Trophoblast cell (in vitro differentiated cells and primary cell): ENCODE measurements around the gene SPRTN.

Experiments
- DNase-seq, 2 donors: peaks; one replicate each; pipeline ENCODE4 v3.0.0-alpha.2; 2016
- H2AFZ ChIP-seq: 2 replicates; pipeline ENCODE4 v1.6.1; 2013; ENCODE audit warnings: low read length, moderate library complexity, mild to moderate bottlenecking; ENCODE audit not compliant: insufficient read depth, poor library complexity
- H2AK5ac ChIP-seq: 2 replicates; pipeline ENCODE4 v1.6.1; 2013; ENCODE audit warnings: mild to moderate bottlenecking, low read length
- H2BK120ac ChIP-seq: 2 replicates; pipeline ENCODE4 v1.6.1; 2013; ENCODE audit warnings: low read length, mild to moderate bottlenecking, moderate library complexity; ENCODE audit not compliant: insufficient read depth, poor library complexity
- H2BK12ac ChIP-seq: 2 replicates; pipeline ENCODE4 v1.6.1; 2013; ENCODE audit warnings: mild to moderate bottlenecking, low read length, moderate library complexity
- H2BK5ac ChIP-seq: 2 replicates; pipeline ENCODE4 v1.6.1; 2013; ENCODE audit warnings: low read length, low read depth, moderate library complexity, mild to moderate bottlenecking; ENCODE audit not compliant: poor library complexity
- H3K14ac ChIP-seq: 2 replicates; pipeline ENCODE4 v1.6.1; 2013; ENCODE audit warnings: mild to moderate bottlenecking, low read length
- H3K18ac ChIP-seq: 2 replicates; pipeline ENCODE4 v1.6.1; 2013; ENCODE audit warnings: mild to moderate bottlenecking, low read length
- H3K23ac ChIP-seq: 2 replicates; pipeline ENCODE4 v1.6.1; 2013; ENCODE audit warnings: low read length
- H3K27ac ChIP-seq: 2 replicates; pipeline ENCODE4 v1.5.1; 2013; ENCODE audit warnings: low read depth, mild to moderate bottlenecking, inconsistent platforms, low read length, moderate library complexity
- H3K27me3 ChIP-seq: 2 replicates; pipeline ENCODE4 v1.6.1; 2013; ENCODE audit warnings: inconsistent platforms, mild to moderate bottlenecking, low read length, moderate library complexity; ENCODE audit not compliant: insufficient read depth
- H3K36me3 ChIP-seq, 2 experiments: 1 replicate in 1 of 2; 2 replicates in 1 of 2; pipeline ENCODE4 v1.6.1; 2013; ENCODE audit warnings: low read length in 2 of 2, mild to moderate bottlenecking in 2 of 2, moderate library complexity in 1 of 2; ENCODE audit not compliant: insufficient read depth in 2 of 2, control insufficient read depth in 1 of 2
- H3K4ac ChIP-seq: 2 replicates; pipeline ENCODE4 v1.6.1; 2013; ENCODE audit warnings: low read depth, mild to moderate bottlenecking, low read length, moderate library complexity
- H3K4me1 ChIP-seq, 2 experiments: 1 replicate in 1 of 2; 2 replicates in 1 of 2; pipeline ENCODE4 v1.6.1; 2013; ENCODE audit warnings: low read length in 2 of 2, mild to moderate bottlenecking in 2 of 2, moderate library complexity in 1 of 2; ENCODE audit not compliant: insufficient read depth in 2 of 2, control insufficient read depth in 1 of 2
- H3K4me2 ChIP-seq: 2 replicates; pipeline ENCODE4 v1.6.1; 2013; ENCODE audit warnings: inconsistent platforms, mild to moderate bottlenecking, low read length, moderate library complexity
- H3K4me3 ChIP-seq: 2 replicates; pipeline ENCODE4 v1.5.1; 2013; ENCODE audit warnings: mild to moderate bottlenecking, low read depth, low read length, inconsistent platforms
- H3K79me1 ChIP-seq: one replicate; pipeline ENCODE4 v1.6.1; 2013; ENCODE audit warnings: low read length
- H3K79me2 ChIP-seq: 2 replicates; pipeline ENCODE4 v1.6.1; 2013; ENCODE audit warnings: low read length, mild to moderate bottlenecking; ENCODE audit not compliant: control insufficient read depth, insufficient read depth, poor library complexity
- H3K9ac ChIP-seq: 2 replicates; pipeline ENCODE4 v1.6.1; 2013; ENCODE audit warnings: mild to moderate bottlenecking, low read length
- H3K9me3 ChIP-seq: 2 replicates; pipeline ENCODE4 v1.6.1; 2013; ENCODE audit warnings: low read depth, mild to moderate bottlenecking, control low read depth, inconsistent platforms, low read length; ENCODE audit not compliant: insufficient read depth
- H4K12ac ChIP-seq: 2 replicates; pipeline ENCODE4 v1.6.1; 2013; ENCODE audit warnings: low read depth, mild to moderate bottlenecking, low read length, moderate library complexity
- H4K8ac ChIP-seq: 2 replicates; pipeline ENCODE4 v1.6.1; 2013; ENCODE audit warnings: low read depth, mild to moderate bottlenecking, low read length, moderate library complexity
- H4K91ac ChIP-seq: one replicate; pipeline ENCODE4 v1.6.1; 2013; ENCODE audit warnings: low read depth, mild to moderate bottlenecking, low read length, moderate library complexity
- WGBS: extraction: QIAGEN DNeasy Blood & Tissue Kit; methylation state at CpG from one replicate; pipeline ENCODE4 v1.1.7; 2013; ENCODE audit warnings: missing lambda C conversion rate; ENCODE audit not compliant: insufficient read length, insufficient coverage; ENCODE audit errors: extremely low coverage; 5-methylcytosine and 5-hydroxymethylcytosine counted together

Gene SPRTN

GRCh38 chr1:231353086-231353485 is 15.0 kb downstream of the SPRTN start:
- H2AFZ ChIP-seq = no peak overlapping the region
- H4K8ac ChIP-seq = no peak overlapping the region
- no peaks in the 10 kb centered on the region for H3K79me2 ChIP-seq
- H3K14ac ChIP-seq = no peak overlapping the region
- no peak overlapping the region for H3K27ac ChIP-seq
- no peak overlapping the region for H3K4me3 ChIP-seq
- no peaks in the 10 kb centered on the region for H3K27me3 ChIP-seq
- H3K23ac ChIP-seq = no peak overlapping the region
- H3K36me3 ChIP-seq = peaks cover 6% of the 10 kb centered on the region in 2 experiments
- H3K9me3 ChIP-seq = no peaks in the 10 kb centered on the region
- no CpG with 5 or more reads among the region's 2 CpGs for WGBS
- no peak overlapping the region for H2AK5ac ChIP-seq
- peaks cover 0 to 1% of the 10 kb centered on the region in 2 experiments for H3K4me1 ChIP-seq
- no peak overlapping the region for H2BK120ac ChIP-seq
- no peak overlapping the region for H4K91ac ChIP-seq
- no peak overlapping the region for H3K4me2 ChIP-seq
- no peak overlapping the region for H3K4ac ChIP-seq
- no peaks in the 10 kb centered on the region for H3K79me1 ChIP-seq
- H3K18ac ChIP-seq = no peak overlapping the region
- no peak overlapping the region for H3K9ac ChIP-seq
- no peak for DNase-seq
- no peak overlapping the region for H4K12ac ChIP-seq
- H2BK5ac ChIP-seq = no peak overlapping the region
- no peak overlapping the region for H2BK12ac ChIP-seq

GRCh38 chr1:231354330-231355020 is 16.4 kb downstream of the SPRTN start:
- no peak overlapping the region for H2AK5ac ChIP-seq
- H3K4me3 ChIP-seq = no peak overlapping the region
- WGBS = no CpG with 5 or more reads among the region's 5 CpGs
- no peak overlapping the region for H3K9ac ChIP-seq
- no peak overlapping the region for H3K27ac ChIP-seq
- no peaks in the 10 kb centered on the region for H3K79me2 ChIP-seq
- no peak overlapping the region for H4K12ac ChIP-seq
- no peak for DNase-seq
- no peak overlapping the region for H3K18ac ChIP-seq
- H2AFZ ChIP-seq = no peak overlapping the region
- no peak overlapping the region for H2BK120ac ChIP-seq
- H3K14ac ChIP-seq = no peak overlapping the region
- no peak overlapping the region for H4K8ac ChIP-seq
- H2BK12ac ChIP-seq = no peak overlapping the region
- H3K9me3 ChIP-seq = no peaks in the 10 kb centered on the region
- H3K4ac ChIP-seq = no peak overlapping the region
- H3K4me2 ChIP-seq = no peak overlapping the region
- peaks cover 8% of the 10 kb centered on the region in 2 experiments for H3K36me3 ChIP-seq
- H2BK5ac ChIP-seq = no peak overlapping the region
- no peaks in the 10 kb centered on the region for H3K4me1 ChIP-seq
- H3K79me1 ChIP-seq = no peaks in the 10 kb centered on the region
- H3K27me3 ChIP-seq = no peaks in the 10 kb centered on the region
- no peak overlapping the region for H3K23ac ChIP-seq
- H4K91ac ChIP-seq = no peak overlapping the region

DNA sequence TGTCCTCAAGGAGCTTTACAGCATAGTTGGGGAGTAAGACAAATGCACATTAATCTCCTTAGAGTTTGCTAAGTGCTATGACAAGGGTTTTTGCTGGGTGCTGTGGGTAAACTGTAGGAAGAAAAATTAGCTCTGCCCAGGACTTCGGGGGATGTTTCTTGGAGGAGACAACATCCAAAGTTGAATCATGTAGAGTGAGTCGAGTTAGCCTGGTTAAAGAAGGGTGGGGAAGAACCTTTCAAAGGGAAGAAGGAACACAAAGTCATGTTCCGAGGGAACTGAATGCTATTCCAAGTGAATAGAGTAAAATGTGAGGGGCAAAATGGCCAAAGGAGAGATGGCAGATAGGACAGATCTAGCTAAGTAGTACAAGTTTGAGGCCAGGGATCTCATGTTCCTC is 17.1 kb downstream of the SPRTN start:
- H4K12ac ChIP-seq = no peak overlapping the region
- H4K91ac ChIP-seq = no peak overlapping the region
- H3K9me3 ChIP-seq = no peaks in the 10 kb centered on the region
- no peaks in the 10 kb centered on the region for H3K4me1 ChIP-seq
- no peak overlapping the region for H3K23ac ChIP-seq
- no peak overlapping the region for H2BK120ac ChIP-seq
- H2AFZ ChIP-seq = no peak overlapping the region
- H3K4me3 ChIP-seq = no peak overlapping the region
- no peak overlapping the region for H3K4ac ChIP-seq
- H3K14ac ChIP-seq = no peak overlapping the region
- no peak overlapping the region for H3K9ac ChIP-seq
- H2BK12ac ChIP-seq = no peak overlapping the region
- no peak overlapping the region for H4K8ac ChIP-seq
- no peak overlapping the region for H2BK5ac ChIP-seq
- WGBS = no CpG with 5 or more reads among the region's 3 CpGs
- no peak overlapping the region for H3K27ac ChIP-seq
- H3K18ac ChIP-seq = no peak overlapping the region
- H3K79me1 ChIP-seq = no peaks in the 10 kb centered on the region
- H2AK5ac ChIP-seq = no peak overlapping the region
- peaks cover 7 to 8% of the 10 kb centered on the region in 2 experiments for H3K36me3 ChIP-seq
- DNase-seq = no peak
- H3K4me2 ChIP-seq = no peak overlapping the region
- H3K79me2 ChIP-seq = no peaks in the 10 kb centered on the region
- H3K27me3 ChIP-seq = no peaks in the 10 kb centered on the region

DNA sequence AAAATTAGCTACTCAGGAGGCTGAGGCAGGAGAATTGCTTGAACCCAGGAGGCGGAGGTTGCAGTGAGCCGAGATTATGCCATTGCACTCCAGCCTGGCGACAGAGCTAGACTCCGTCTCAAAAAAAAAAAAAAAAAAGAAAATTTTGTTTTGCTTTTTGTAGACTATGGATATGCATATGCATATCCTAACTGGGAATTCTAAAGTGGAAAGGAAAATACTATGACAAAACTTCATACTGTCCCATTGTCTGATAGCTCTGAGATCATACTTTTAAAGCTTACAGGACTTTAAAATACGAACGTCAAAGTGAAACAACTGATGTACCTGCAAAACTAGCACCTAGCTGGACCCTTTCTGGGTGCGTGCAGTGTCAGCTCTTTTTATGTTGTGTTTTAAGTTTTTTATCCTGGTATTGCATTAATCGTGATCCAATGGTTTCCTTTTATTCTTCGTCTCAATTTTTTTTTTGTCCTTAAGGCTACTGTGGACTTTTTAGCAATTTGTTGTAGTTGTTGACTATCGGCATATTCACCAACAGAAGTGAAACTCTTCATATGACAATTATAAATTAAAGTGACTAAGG is 19.2 kb downstream of the SPRTN start:
- Histone ChIP-seq H3K14ac (no peak overlapping the region), H4K12ac (no peak overlapping the region), H3K4me1 (no peaks in the 10 kb centered on the region), H3K23ac (no peak overlapping the region), H3K4me3 (no peak overlapping the region), H4K91ac (no peak overlapping the region), H2BK120ac (no peak overlapping the region), H2AK5ac (no peak overlapping the region), H2AFZ (no peak overlapping the region), H2BK5ac (no peak overlapping the region), H4K8ac (no peak overlapping the region), H3K4me2 (no peak overlapping the region), H3K79me1 (no peaks in the 10 kb centered on the region), H3K79me2 (no peaks in the 10 kb centered on the region), H3K18ac (no peak overlapping the region), H2BK12ac (no peak overlapping the region), H3K4ac (no peak overlapping the region), H3K9ac (no peak overlapping the region), H3K27ac (no peak overlapping the region), H3K27me3 (no peaks in the 10 kb centered on the region), H3K9me3 (no peaks in the 10 kb centered on the region), H3K36me3 (peaks cover 3 to 5% of the 10 kb centered on the region in 2 experiments)
- no CpG with 5 or more reads among the region's 10 CpGs for WGBS
- DNase-seq = no peak
